Measurements from ENCODE around the gene EDEM2.
"Not testable (repeated sequence)": the region's sequence is repeated elsewhere in the genome, so short reads cannot be mapped to it uniquely, and the experiment has no call there.

Gene EDEM2

DNA sequence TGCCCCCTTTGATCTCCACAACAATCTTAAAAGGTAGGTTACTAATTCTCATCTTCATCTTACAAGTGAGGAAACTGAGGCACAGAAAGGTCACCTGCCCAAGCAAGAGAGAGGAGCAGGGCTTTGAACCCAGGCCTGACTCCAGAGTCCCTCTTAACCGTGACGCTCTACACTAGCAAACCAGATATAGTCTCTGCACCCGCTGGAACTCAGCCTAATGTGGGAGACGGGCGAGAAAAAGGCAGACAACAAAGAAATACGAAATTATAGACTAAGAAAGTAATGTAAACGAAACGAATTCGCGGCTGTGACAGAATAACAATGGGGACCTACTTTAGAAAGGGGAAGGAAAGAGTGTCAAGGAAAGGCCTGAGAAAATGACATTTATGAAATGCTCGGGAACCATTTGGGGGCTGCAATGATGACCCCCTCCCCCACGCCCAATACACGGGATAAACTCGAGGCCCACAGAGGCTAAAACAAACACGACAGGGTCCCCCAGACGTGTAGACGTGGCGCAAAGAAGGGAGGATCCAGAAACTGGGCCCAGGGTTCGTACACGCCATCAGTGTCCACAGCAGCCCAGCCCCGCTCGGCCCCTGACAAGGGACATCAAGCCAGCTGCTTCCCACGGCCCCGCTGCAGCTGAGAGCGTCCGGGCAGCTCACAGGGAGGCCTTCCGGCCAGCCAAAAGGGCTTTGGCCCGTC is 55.2 kb downstream of the EDEM2 start:
- no peak for DNase-seq (ENCODE audit: low read depth)
- peak overlapping the region; percentile 85 for H3K4me3 ChIP-seq (ENCODE audit: low read length)
- TF ChIP-seq, protein P1, sequence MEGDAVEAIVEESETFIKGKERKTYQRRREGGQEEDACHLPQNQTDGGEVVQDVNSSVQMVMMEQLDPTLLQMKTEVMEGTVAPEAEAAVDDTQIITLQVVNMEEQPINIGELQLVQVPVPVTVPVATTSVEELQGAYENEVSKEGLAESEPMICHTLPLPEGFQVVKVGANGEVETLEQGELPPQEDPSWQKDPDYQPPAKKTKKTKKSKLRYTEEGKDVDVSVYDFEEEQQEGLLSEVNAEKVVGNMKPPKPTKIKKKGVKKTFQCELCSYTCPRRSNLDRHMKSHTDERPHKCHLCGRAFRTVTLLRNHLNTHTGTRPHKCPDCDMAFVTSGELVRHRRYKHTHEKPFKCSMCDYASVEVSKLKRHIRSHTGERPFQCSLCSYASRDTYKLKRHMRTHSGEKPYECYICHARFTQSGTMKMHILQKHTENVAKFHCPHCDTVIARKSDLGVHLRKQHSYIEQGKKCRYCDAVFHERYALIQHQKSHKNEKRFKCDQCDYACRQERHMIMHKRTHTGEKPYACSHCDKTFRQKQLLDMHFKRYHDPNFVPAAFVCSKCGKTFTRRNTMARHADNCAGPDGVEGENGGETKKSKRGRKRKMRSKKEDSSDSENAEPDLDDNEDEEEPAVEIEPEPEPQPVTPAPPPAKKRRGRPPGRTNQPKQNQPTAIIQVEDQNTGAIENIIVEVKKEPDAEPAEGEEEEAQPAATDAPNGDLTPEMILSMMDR (IDR thresholded peaks at IDR 0.05; ENCODE audit: insufficient read depth, low read depth, low read length, missing control alignments): no peak

DNA sequence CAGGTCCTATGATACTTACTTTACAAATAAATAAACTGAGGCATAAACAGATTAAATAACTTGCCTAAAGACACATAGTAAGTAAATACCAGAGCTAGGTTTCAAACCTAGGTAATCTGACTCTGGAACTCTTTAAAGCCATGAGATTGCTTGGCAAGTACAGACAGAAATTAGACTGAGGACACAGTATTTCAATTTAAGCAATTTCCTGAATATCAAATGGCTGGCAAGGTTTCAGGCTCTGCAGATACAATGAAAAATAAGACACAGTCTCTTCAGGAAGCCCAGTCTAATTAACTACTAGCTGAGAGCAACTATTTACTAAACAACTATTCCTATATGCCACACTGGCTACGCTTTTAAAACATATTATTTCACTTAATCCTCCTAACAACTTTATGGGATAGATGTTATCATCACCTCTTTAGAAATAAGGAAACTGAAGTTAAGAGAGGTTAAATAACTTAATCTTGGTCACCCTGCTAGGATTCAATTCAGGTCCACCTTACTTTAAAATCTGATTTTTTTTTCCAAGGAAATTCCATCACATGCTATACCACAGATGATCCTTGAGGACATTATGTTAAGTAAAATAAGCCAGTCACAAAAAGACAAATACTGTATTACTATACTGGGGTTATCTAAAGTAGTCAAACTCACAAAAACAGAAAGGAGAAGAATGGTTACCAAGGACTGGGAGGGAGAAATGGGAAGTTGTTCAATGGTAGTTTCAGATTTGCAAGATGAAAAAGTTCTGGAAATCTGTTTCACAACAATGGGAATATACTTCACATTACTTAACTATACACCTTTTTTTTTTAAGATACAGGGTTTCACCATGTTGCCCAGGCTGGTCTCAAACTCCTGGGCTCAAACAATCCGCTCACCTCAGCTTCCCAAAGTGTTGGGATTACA is 58.6 kb downstream of the EDEM2 start:
- peak; percentile 15 for DNase-seq (ENCODE audit: low read depth)
- H3K4me3 ChIP-seq (ENCODE audit: low read length): no peak overlapping the region
- TF ChIP-seq, protein P1 (IDR thresholded peaks at IDR 0.05; ENCODE audit: insufficient read depth, low read depth, low read length, missing control alignments): no peak

DNA sequence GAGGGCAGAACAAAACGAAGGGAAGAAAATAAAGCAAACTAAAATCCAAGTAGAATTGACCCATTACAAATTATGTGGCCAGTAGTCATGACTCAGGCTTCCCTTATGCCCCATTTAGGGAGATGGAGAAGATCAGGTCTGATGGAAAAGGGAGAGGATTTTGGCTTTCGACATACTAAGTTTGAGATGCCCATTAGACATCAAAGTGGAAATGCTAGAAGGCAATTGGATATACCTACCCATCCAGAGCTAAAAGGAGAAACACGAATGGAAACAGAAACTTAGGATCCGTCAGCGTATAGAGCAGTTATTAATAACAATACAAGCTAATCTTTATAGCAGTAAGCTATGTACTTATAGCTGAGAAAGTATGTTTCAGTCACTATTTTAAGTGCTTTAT is 59.3 kb downstream of the EDEM2 start:
- no peak for DNase-seq (ENCODE audit: low read depth)
- TF ChIP-seq, protein P1 (IDR thresholded peaks at IDR 0.05; ENCODE audit: insufficient read depth, low read depth, low read length, missing control alignments): no peak
- H3K4me3 ChIP-seq (ENCODE audit: low read length): no peak overlapping the region

DNA sequence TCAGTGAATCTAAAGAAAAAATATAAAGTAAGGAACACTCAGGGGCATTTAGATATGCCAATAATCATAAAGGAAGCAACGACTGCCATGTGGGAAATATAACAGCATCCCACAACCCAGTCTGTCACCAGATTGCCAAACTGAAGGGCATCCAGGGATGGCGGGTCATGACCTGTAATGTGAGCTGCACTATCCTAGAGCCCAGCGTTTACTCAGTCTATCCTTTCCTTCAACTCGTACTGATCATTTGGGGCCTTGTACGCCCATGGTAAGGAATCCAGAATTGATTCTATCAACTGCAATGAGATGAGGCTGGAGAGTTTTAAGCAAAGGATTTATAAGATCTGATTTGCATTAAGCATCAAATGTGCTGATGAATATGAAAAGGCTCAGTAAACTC is 59.8 kb downstream of the EDEM2 start:
- no peak for DNase-seq (ENCODE audit: low read depth)
- H3K4me3 ChIP-seq (ENCODE audit: low read length): no peak overlapping the region
- TF ChIP-seq, protein P1 (IDR thresholded peaks at IDR 0.05; ENCODE audit: insufficient read depth, low read depth, low read length, missing control alignments): no peak

DNA sequence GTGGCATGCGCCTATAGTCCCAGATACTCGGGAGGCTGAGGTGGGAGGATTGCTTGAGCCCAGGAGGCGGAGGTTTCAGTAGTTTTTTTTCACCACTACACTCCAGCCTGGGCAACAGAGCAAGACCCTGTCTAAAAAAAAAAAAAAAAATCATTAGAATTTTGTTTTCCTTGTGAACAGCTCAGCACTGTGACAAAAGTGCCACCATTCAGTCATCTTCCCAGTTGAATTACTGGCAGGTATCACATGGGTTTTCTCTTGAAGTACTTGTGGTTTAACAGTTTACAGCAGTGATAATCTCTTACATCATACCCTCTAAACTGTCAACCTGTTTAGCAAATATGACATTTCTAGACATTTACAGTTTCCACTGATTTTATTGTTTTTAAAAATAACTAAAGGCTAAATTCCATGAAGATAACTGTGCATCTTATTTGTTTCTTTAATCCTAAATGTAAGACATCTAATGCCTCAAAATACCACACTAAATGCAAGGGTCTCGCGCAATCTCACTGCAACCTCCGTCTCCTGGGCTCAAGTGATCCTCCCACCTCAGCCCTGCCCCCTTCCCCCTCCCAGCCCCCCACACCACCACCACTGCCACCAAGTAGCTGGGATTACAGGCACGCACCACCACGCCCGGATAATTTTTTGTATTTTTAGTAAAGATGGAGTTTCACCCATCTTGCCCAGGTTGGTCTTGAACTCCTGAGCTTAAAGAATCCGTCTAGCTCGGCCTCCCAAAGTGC is 61.5 kb downstream of the EDEM2 start:
- DNase-seq (ENCODE audit: low read depth): no peak
- TF ChIP-seq, protein P1 (IDR thresholded peaks at IDR 0.05; ENCODE audit: insufficient read depth, low read depth, low read length, missing control alignments): no peak
- no peak overlapping the region for H3K4me3 ChIP-seq (ENCODE audit: low read length)

DNA sequence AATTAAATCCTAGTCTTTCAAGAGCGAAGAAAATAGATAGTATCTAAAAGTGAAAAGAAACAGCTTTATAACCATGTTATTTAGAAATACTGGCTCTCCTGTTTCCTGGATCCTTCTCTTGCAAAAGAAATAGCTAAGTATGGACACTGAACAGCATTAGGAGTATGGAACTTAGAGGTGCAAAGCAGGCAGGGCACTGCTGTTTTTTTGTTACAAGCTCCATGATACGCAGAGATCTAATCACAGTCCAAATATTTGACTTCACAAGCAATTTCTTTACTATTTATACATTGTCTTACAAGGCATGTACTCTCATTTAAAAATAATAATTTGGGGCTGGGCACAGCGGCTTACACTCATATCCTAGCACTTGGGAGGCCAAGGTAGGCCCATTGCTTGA is 62.1 kb downstream of the EDEM2 start:
- no peak for DNase-seq (ENCODE audit: low read depth)
- TF ChIP-seq, protein P1 (IDR thresholded peaks at IDR 0.05; ENCODE audit: insufficient read depth, low read depth, low read length, missing control alignments): no peak
- H3K4me3 ChIP-seq (ENCODE audit: low read length): no peak overlapping the region

DNA sequence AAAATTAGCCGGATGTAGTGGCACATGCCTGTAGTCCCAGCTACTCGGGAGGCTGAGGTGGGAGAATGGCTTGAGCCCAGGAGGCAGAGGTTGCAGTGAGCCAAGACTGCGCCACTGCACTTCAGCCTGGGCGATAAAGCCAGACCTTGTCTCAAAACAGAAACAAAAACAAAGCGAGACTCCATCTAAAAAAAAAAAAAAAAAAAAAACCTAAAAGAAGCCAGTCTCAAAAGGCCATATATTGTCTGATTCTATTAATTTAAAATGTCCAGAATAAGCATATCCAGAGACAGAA is 66.8 kb downstream of the EDEM2 start:
- not testable (repeated sequence) for DNase-seq (ENCODE audit: low read depth); H3K4me3 ChIP-seq (ENCODE audit: low read length)
